ENCODE measurements around the gene TWF2. TPM values are rescaled to one million over a fixed set of nuclear protein-coding genes. Genes with fewer than 3 reads are reported as not detected.

Gene TWF2
- total and polyA plus RNA-seq, 9 of the 15 experiments (the other 6 are each of a cell fraction or from before 2014, with no cell fraction given): 0.11 to 61.9 (median 29.7) TPM

DNA sequence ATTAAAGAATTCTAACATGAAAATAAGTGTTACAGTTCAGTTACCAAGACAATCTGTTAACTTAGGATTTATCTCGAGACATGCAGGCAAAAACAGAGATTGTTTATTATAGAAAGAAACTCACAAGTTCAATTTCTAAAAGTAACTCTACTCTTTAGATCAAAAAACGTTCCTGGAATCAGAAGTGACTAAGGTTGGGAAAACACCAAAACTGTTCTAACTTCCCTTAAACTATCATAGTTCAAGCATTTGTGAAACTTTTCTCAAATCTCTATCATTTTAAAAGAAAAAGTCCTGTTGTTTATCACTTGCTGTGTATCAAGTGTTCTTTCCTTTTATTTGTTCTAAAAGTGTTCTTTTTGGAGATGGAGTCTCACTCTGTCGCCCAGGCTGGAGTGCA, 30.8 kb upstream of the TWF2 start:
- POLR2A ChIA-PET: interaction anchor here (1.2 kb wide), 1 partner anchor 24 kb away, joined by 5 read pairs; the partner anchor contains the start of gene PPM1M
- H3K9ac ChIP-seq (ENCODE audit: insufficient read depth in 1 of 2, low read depth in 2 of 2, low read length in 2 of 2): no peak overlapping the region

More for the DNA sequence above, 30.8 kb upstream of the TWF2 start:
- in situ Hi-C loops (cut with MboI): no loop called here
- no peak for FAIRE-seq
- Histone ChIP-seq H3K9me3 (replicated peaks; ENCODE audit: control insufficient read depth, insufficient read depth, low read depth, low read length) (no peaks in the 10 kb centered on the region), H3K27ac (ENCODE audit: extremely low read depth, low read depth, low read length) (no peak overlapping the region), H3K4me3 (no peak overlapping the region), H2AFZ (ENCODE audit: low read depth, low read length) (no peak overlapping the region), H3K27me3 (ENCODE audit: control insufficient read depth in 2 of 2, insufficient read depth in 2 of 2, low read length in 2 of 2) (no peaks in the 10 kb centered on the region), H4K20me1 (replicated peaks; ENCODE audit: control insufficient read depth, insufficient read depth, low read length) (peaks cover 10% of the 10 kb centered on the region; the same call in 1 of the 2 replicates), H3K79me2 (ENCODE audit: control insufficient read depth, insufficient read depth, low read length) (peaks cover 86% of the 10 kb centered on the region), H3K4me1 (replicated peaks in 1 of 2; ENCODE audit: control insufficient read depth in 2 of 2, insufficient read depth in 2 of 2, low read length in 2 of 2) (peaks cover 0 to 2% of the 10 kb centered on the region in 2 experiments; a peak in 3 of 5 replicates), H3K4me2 (ENCODE audit: insufficient read depth, low read length) (no peak overlapping the region), H3K36me3 (ENCODE audit: control insufficient read depth, insufficient read depth, low read length) (peaks cover 92% of the 10 kb centered on the region), H3K9me1 (ENCODE audit: control insufficient read depth, insufficient read depth, low read length) (peaks cover 5% of the 10 kb centered on the region)
- DNase-seq (ENCODE audit: extremely low read depth in 1 of 4, low spot score in 3 of 4): no peak
- intact Hi-C loops (cut with micrococcal nuclease): no loop called here
- no TSS peak for BruUV-seq (replicated peaks)
- no peak for ATAC-seq
- CTCF ChIA-PET (ENCODE audit: low intra/inter-chr PET ratio): no interaction called here
- WGBS (ENCODE audit: insufficient coverage, low coverage, missing lambda C conversion rate): 68% methylated on average over 3 of the region's 3 CpGs
- TF ChIP-seq NCOA4 (IDR thresholded peaks at IDR 0.05; ENCODE audit: partially characterized antibody) (no peak), ZNF124 (CRISPR knock-in tag; IDR thresholded peaks at IDR 0.05) (no peak), HNRNPUL1 (IDR thresholded peaks at IDR 0.05; ENCODE audit: low read length) (no peak), U2AF1 (optimal IDR thresholded peaks at IDR 0.05; ENCODE audit: low read depth, low read length) (no peak), RBBP5 (IDR thresholded peaks at IDR 0.05; ENCODE audit: borderline replicate concordance, insufficient read depth, low read length, poor library complexity, severe bottlenecking) (no peak), GTF2E2 (tag; IDR thresholded peaks at IDR 0.05) (no peak), HMG20A (CRISPR knock-in tag; conservative IDR thresholded peaks at IDR 0.05) (no peak)
- TF ChIP-seq, protein P1, sequence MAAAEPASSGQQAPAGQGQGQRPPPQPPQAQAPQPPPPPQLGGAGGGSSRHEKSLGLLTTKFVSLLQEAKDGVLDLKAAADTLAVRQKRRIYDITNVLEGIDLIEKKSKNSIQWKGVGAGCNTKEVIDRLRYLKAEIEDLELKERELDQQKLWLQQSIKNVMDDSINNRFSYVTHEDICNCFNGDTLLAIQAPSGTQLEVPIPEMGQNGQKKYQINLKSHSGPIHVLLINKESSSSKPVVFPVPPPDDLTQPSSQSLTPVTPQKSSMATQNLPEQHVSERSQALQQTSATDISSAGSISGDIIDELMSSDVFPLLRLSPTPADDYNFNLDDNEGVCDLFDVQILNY (CRISPR knock-in tag; IDR thresholded peaks at IDR 0.05): no peak
- TF ChIP-seq, protein P2, sequence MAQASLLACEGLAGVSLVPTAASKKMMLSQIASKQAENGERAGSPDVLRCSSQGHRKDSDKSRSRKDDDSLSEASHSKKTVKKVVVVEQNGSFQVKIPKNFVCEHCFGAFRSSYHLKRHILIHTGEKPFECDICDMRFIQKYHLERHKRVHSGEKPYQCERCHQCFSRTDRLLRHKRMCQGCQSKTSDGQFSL (CRISPR knock-in tag; IDR thresholded peaks at IDR 0.05): no peak
- TF ChIP-seq, protein P2 (tag; IDR thresholded peaks at IDR 0.05): no peak

Measured in K562 (cell line).